ENCODE results near the gene TCOF1. TPM values are rescaled to one million over a fixed set of nuclear protein-coding genes. Genes with fewer than 3 reads are reported as not detected.

The TCOF1 gene
- total RNA-seq, 2 donors from 2014 or later: 28.9 to 58.3 TPM

DNA sequence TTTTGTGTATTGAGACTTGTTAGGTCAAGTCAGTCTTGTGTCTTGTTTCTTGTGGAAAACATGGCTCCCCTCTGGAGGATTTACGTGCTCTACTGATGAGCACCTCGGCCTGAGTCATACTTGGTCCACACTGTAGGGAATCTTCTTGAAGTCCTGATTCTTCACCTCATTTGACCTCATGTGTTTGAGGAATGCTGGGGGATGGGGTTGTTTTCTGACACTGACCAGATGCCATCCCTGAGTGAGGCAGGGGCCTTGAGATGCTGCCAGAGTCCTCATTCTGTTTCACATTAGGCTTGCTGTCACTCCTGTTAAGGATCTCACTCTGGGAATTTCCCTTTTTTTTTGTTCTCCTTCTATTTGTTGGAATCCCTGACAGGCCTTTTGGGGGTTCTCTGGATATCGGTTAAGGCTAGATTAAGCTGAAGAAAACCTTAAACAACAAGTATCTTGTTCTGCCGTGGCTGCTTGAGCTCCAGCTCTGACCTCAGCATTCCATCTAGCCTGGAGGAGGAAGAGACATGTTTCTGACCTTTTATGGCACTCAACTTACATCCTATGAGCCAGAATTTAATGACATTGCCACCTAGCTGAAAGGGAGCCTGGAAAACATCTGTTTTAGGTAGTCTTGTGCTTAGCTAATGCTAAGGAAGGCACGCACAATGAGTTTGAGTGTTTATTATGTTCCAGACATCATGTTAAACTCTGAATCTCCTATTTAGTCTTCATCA, 20.6 kb downstream of the TCOF1 start:
- Histone ChIP-seq H3K9me3 (no peaks in the 10 kb centered on the region), H3K27me3 (replicated peaks; ENCODE audit: insufficient read depth) (no peaks in the 10 kb centered on the region), H3K4me3 (no peak overlapping the region), H3K27ac (no peak overlapping the region), H3K4me1 (replicated peaks) (no peaks in the 10 kb centered on the region), H3K36me3 (peaks cover 26 to 52% of the 10 kb centered on the region in 2 donors)
- TF ChIP-seq POLR2AphosphoS5 (IDR thresholded peaks at IDR 0.05) (no peak), POLR2A (IDR thresholded peaks at IDR 0.05) (no peak)
- TF ChIP-seq, protein P1, sequence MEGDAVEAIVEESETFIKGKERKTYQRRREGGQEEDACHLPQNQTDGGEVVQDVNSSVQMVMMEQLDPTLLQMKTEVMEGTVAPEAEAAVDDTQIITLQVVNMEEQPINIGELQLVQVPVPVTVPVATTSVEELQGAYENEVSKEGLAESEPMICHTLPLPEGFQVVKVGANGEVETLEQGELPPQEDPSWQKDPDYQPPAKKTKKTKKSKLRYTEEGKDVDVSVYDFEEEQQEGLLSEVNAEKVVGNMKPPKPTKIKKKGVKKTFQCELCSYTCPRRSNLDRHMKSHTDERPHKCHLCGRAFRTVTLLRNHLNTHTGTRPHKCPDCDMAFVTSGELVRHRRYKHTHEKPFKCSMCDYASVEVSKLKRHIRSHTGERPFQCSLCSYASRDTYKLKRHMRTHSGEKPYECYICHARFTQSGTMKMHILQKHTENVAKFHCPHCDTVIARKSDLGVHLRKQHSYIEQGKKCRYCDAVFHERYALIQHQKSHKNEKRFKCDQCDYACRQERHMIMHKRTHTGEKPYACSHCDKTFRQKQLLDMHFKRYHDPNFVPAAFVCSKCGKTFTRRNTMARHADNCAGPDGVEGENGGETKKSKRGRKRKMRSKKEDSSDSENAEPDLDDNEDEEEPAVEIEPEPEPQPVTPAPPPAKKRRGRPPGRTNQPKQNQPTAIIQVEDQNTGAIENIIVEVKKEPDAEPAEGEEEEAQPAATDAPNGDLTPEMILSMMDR (IDR thresholded peaks at IDR 0.05): no peak
- 69% methylated on average over 5 of the region's 5 CpGs for WGBS
- DNase-seq (ENCODE audit: low spot score): no peak
- intact Hi-C loops (cut with DNase I): no loop called here

GRCh38 chr5:150384701-150385100, 27.2 kb downstream of the TCOF1 start:
- 88% methylated on average over 5 of the region's 5 CpGs for WGBS
- no peaks in the 10 kb centered on the region for H3K27me3 ChIP-seq (replicated peaks; ENCODE audit: insufficient read depth)
- H3K9me3 ChIP-seq: no peaks in the 10 kb centered on the region
- H3K36me3 ChIP-seq: peaks cover 8 to 30% of the 10 kb centered on the region in 2 donors
- H3K4me3 ChIP-seq: no peak overlapping the region
- no peak overlapping the region for H3K27ac ChIP-seq
- no peaks in the 10 kb centered on the region for H3K4me1 ChIP-seq (replicated peaks)
- intact Hi-C loops (cut with DNase I): no loop called here
- TF ChIP-seq POLR2AphosphoS5 (IDR thresholded peaks at IDR 0.05) (no peak), POLR2A (IDR thresholded peaks at IDR 0.05) (no peak)
- TF ChIP-seq, protein P1 (IDR thresholded peaks at IDR 0.05): no peak
- DNase-seq (ENCODE audit: low spot score): no peak

DNA sequence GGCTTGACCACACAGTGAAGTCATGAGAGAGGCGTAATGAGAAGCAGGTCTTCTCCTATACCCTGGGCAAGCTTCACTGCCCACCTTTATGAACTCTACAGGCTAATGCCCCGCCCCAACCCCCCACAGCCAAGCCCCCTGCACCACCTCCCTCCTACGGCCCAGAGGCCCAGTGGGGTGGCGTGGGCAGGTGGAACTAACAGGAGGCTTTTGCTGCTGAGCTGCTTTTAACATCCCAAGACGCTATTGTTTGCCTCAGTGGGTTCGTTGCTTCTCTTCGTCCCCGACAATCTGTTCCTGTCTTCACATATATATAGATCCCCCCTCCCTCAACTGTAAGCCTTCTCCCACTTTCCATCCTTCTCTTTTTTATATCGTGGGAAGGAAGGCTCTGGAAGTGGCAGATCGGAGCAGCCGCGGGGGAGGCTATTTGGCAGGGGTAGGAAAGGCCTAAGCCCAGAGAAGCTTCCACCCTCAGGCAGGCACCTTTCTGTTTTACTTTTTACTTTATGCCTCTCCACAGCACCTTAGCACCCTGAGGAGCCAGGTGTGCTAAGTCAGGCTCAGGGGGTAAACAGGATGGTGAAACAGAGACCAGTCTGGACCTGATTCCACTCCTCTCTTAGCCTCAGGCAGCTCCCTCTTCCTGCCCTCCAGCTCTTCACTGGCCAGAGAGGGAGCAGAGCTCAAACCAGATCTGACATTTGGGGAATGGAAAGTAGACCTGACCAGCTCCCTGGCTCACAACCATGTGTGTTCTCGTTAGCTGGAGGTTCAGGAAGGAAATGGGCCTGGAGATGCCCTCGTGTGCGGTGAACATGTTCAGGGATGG, 28.7 kb downstream of the TCOF1 start:
- no peak for DNase-seq (ENCODE audit: low spot score)
- Histone ChIP-seq H3K36me3 (peaks cover 5 to 25% of the 10 kb centered on the region in 2 donors), H3K4me1 (replicated peaks) (no peaks in the 10 kb centered on the region), H3K9me3 (no peaks in the 10 kb centered on the region), H3K27ac (no peak overlapping the region), H3K4me3 (no peak overlapping the region), H3K27me3 (replicated peaks; ENCODE audit: insufficient read depth) (no peaks in the 10 kb centered on the region)
- WGBS: 63% methylated on average over 15 of the region's 15 CpGs
- intact Hi-C loops (cut with DNase I): no loop called here
- TF ChIP-seq, protein P1 (IDR thresholded peaks at IDR 0.05): no peak
- TF ChIP-seq POLR2AphosphoS5 (IDR thresholded peaks at IDR 0.05) (no peak), POLR2A (IDR thresholded peaks at IDR 0.05) (no peak)

- H3K4me3 ChIP-seq: no peak overlapping the region
- TF ChIP-seq POLR2A (IDR thresholded peaks at IDR 0.05) (no peak), POLR2AphosphoS5 (IDR thresholded peaks at IDR 0.05) (no peak)
- TF ChIP-seq, protein P1 (IDR thresholded peaks at IDR 0.05): no peak
- DNase-seq (ENCODE audit: low spot score): no peak
- H3K4me1 ChIP-seq (replicated peaks): no peaks in the 10 kb centered on the region
- no peak overlapping the region for H3K27ac ChIP-seq
- intact Hi-C loops (cut with DNase I): no loop called here
- no peaks in the 10 kb centered on the region for H3K27me3 ChIP-seq (replicated peaks; ENCODE audit: insufficient read depth)
- peaks cover 9 to 18% of the 10 kb centered on the region in 2 donors for H3K36me3 ChIP-seq
- WGBS: 67% methylated on average over 13 of the region's 13 CpGs
- H3K9me3 ChIP-seq: no peaks in the 10 kb centered on the region
These were observed 32.2 kb downstream of the TCOF1 start for GRCh38 chr5:150389531-150390266.

Measured in prostate gland (tissue), 2 donors.